Fibroblast of skin of right quadriceps (primary cell): ENCODE data around the gene MOB1B.
"Not testable (repeated sequence)": the region's sequence is repeated elsewhere in the genome, so short reads cannot be mapped to it uniquely, and the experiment has no call there.

ENCODE experiments used
- DNase-seq: peaks from one replicate; pipeline ENCODE4 v3.0.0-alpha.2; 2013

MOB1B gene

GRCh38 chr4:71009890-71010588, 107.9 kb downstream of the MOB1B start:
- peak; percentile 50 for DNase-seq

GRCh38 chr4:71011451-71011850, 109.3 kb downstream of the MOB1B start:
- DNase-seq: no peak

- not testable (repeated sequence) for DNase-seq
Measured at GRCh38 chr4:71017391-71017790, 115.2 kb downstream of the MOB1B start.

DNA sequence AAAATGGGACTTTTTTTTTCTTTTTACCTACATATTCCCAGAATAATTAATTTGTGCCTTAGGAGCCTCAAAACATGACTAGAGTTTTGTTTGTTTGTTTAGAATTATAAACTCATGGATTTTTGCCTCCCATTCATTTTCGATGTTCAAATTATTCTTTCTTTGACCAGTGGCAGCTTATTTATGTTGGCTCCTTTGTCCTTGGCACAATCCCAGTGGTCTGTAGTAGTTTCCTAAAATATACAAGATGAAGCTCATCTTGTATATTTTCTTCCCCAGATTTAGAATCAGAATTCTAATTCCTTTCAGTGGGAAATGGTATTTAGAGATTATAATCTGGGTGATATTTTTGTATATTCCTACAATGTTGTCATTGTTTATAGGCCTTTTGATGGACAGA, 118.4 kb downstream of the MOB1B start:
- no peak for DNase-seq

DNA sequence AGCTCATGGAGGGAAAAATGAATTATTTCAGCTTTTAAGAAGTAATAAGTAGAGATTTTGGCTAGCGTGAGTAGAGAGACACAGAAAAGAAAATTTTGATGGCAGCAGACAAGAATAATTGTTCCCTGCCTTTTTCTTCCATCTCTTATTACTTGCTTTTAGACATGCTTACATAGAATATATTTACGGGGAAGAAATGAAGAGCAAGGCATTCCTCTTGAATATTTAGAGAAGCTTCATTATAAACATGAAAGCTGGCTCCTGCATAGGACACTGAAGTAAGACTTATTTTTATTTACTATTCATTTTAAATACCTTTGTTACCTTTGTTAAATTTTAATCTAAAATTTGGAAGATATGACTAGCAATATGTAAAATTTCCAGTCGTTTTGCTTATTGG, 123.5 kb downstream of the MOB1B start:
- no peak for DNase-seq

DNA sequence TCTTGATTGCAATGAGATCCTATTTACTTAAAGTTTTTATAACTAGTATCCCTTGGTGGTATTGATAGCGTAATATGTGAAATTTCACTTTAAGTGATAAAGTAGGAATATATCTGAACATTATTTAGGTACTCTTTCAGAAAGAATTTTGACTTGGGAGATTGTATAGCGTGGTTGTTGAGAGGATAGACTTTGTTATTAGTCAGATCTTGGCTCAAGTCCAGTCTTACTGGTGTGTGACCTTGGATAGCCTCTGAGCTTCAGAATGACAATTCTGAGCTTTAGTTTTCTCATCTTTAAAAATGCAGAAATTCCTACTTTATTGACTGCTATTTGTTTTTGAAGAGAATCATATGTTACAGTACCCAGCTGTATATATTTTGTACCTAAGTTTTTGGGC, 123.9 kb downstream of the MOB1B start:
- peak; percentile 86 for DNase-seq

- no peak for DNase-seq
Measured at GRCh38 chr4:71027611-71028010, 125.4 kb downstream of the MOB1B start.

DNA sequence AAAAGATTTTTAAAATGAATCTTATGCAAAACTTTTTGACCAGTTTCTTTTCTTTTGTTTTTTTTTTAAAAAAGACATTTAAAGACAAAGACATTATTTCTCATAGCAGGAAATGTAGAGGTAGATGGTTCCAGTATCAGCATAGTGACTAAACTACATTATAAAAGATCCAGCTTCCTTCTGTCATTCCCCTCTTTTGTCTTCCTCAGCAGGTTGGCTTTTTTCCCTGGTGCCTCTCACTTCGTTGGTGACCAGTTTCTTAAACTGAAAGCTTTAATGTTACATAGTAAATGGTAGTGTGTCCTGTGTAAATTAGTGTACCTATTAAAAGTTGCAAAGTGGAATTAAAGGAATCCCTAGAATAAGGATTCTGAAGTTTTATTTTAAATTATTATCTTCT, 127.3 kb downstream of the MOB1B start:
- DNase-seq: no peak

GRCh38 chr4:71032106-71032505, 129.9 kb downstream of the MOB1B start:
- DNase-seq: peak; percentile 89
